Fibroblast of lung (primary cell): ENCODE data around the gene OS9. TPM values are rescaled to one million over a fixed set of nuclear protein-coding genes. Genes with fewer than 3 reads are reported as not detected.

Experiments
- DNase-seq, 2 donors: peaks; one replicate each; pipeline versions ENCODE4 v3.0.0 to v3.0.0-alpha.2; 2010; ENCODE audit warnings: low read depth in 2 of 2
- H2AFZ ChIP-seq: 2 replicates; pipeline ENCODE4 v1.5.1; 2012; ENCODE audit warnings: low read length, control low read depth, inconsistent platforms
- H3K27ac ChIP-seq: 2 replicates; pipeline ENCODE4 v1.5.1; 2011; ENCODE audit warnings: low read length, control low read depth; ENCODE audit not compliant: insufficient read depth
- H3K27me3 ChIP-seq: 2 replicates; pipeline ENCODE4 v1.5.1; 2011; ENCODE audit warnings: mild to moderate bottlenecking, low read length; ENCODE audit not compliant: control insufficient read depth, insufficient read depth
- H3K36me3 ChIP-seq: 2 replicates; pipeline ENCODE4 v1.5.1; 2011; ENCODE audit warnings: low read length; ENCODE audit not compliant: control insufficient read depth, insufficient read depth
- H3K4me1 ChIP-seq: 2 replicates; pipeline ENCODE4 v1.5.1; 2011; ENCODE audit warnings: low read length; ENCODE audit not compliant: control insufficient read depth, insufficient read depth; ENCODE audit errors: extremely low read depth
- H3K4me2 ChIP-seq: 2 replicates; pipeline ENCODE4 v1.5.1; 2011; ENCODE audit warnings: low read length, control low read depth; ENCODE audit not compliant: insufficient read depth; ENCODE audit errors: extremely low read depth
- H3K4me3 ChIP-seq, 4 experiments: fragments of 200-600 bp in 1 of 4; sonication (generic) in 1 of 4; replicated peaks in 1 of 4; 2 replicates each; pipeline ENCODE4 v1.5.1; 2011 to 2016; ENCODE audit warnings: low read length in 4 of 4, low read depth in 3 of 4, mild to moderate bottlenecking in 3 of 4, control low read depth in 2 of 4, inconsistent platforms in 1 of 4, mixed read lengths in 1 of 4; ENCODE audit not compliant: insufficient read depth in 1 of 4; ENCODE audit errors: control extremely low read depth in 1 of 4
- H3K79me2 ChIP-seq: 2 replicates; pipeline ENCODE4 v1.5.1; 2012; ENCODE audit warnings: mild to moderate bottlenecking, low read length, inconsistent platforms; ENCODE audit not compliant: control insufficient read depth, insufficient read depth
- H3K9ac ChIP-seq: 2 replicates; pipeline ENCODE4 v1.5.1; 2011; ENCODE audit warnings: mild to moderate bottlenecking, low read length, control low read depth; ENCODE audit not compliant: insufficient read depth
- H3K9me3 ChIP-seq: 2 replicates; pipeline ENCODE4 v1.5.1; 2012; ENCODE audit warnings: low read depth, low read length; ENCODE audit not compliant: control insufficient read depth, insufficient read depth
- H4K20me1 ChIP-seq: 2 replicates; pipeline ENCODE4 v1.5.1; 2011; ENCODE audit warnings: low read length; ENCODE audit not compliant: control insufficient read depth, insufficient read depth; ENCODE audit errors: extremely low read depth
- EZH2 ChIP-seq: IDR thresholded peaks from 2 replicates; pipeline ENCODE4 v1.5.1; 2012; ENCODE audit warnings: low read length, control low read depth, mild to moderate bottlenecking; ENCODE audit errors: missing control alignments
- polyA plus RNA-seq, 2 donors: library from polyadenylated mRNA; depleted of rRNA in 1 of 2; stranded (reverse) in 1 of 2; unstranded in 1 of 2; fragments of >200 nt; gene quantifications; 2 replicates each; pipeline ENCODE4 v1.2.1, GENCODE V29; 2011 to 2012; ENCODE audit warnings: missing spikeins in 1 of 2
- total RNA-seq: library from RNA; depleted of rRNA; stranded (reverse); fragments of >200 nt; gene quantifications from 2 replicates; pipeline ENCODE4 v1.2.1, GENCODE V29; 2014
- TF ChIP-seq, protein P1 (sequence below), 2 donors: IDR thresholded peaks in 1 of 2; conservative IDR thresholded peaks in 1 of 2; 1 replicate in 1 of 2; 2 replicates in 1 of 2; pipeline ENCODE4 v1.5.1; 2011 to 2012; ENCODE audit warnings: low read length in 2 of 2, control low read depth in 1 of 2, inconsistent platforms in 1 of 2, low read depth in 1 of 2, mild to moderate bottlenecking in 1 of 2

The OS9 gene
- total and polyA plus RNA-seq, 2 donors (not counting 1 experiment from before 2014, with no cell fraction given), result 170 to 316 TPM

DNA sequence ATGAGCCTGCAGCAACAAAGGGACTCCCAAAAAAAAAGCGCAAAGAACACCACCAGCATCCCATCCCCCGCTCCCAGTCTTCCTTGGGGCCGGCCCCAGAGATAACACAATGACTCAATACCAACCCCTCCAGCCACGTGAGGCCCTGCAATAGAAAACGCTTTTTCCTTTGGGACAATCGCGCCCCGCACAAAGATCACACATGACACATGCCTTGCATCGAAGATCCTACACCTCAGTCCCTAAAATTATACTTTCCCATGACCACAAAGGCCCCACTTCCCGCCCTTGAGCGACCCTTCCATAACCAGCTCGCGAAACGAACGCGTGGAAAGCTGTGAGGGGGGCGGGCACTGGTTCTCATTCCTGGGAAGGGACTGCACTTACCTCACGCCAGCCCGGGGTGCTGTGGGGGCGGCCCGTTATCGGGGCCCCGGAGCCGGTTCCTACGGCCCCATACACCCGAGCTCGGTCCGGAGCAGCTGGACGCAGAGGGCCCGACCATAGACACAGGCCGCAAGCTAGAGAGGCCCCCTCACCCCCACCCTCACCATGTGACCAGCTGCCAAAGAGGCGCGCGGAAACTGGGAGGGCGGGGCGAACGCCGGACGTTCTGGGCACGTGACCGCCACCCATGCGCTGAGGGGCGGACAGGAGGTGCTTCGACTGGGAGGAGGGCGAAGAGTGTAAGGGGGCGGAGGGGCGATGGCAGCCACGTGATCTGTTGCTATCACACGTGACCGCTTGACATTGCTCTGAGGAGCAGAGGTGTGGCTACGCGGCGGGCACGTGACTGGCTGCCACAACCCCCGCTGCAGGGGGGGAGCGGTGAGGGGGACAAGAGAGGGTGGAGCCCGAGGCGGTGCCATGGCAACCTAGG, 58.1 kb downstream of the OS9 start, which contains the start of gene CDK4:
CDK4 (minus strand) TSS at position 523 of the 880 bp plus-strand sequence. CDS start 593 bp downstream, outside the sequence.
- TF ChIP-seq EZH2, result no peak
- TF ChIP-seq, protein P1, sequence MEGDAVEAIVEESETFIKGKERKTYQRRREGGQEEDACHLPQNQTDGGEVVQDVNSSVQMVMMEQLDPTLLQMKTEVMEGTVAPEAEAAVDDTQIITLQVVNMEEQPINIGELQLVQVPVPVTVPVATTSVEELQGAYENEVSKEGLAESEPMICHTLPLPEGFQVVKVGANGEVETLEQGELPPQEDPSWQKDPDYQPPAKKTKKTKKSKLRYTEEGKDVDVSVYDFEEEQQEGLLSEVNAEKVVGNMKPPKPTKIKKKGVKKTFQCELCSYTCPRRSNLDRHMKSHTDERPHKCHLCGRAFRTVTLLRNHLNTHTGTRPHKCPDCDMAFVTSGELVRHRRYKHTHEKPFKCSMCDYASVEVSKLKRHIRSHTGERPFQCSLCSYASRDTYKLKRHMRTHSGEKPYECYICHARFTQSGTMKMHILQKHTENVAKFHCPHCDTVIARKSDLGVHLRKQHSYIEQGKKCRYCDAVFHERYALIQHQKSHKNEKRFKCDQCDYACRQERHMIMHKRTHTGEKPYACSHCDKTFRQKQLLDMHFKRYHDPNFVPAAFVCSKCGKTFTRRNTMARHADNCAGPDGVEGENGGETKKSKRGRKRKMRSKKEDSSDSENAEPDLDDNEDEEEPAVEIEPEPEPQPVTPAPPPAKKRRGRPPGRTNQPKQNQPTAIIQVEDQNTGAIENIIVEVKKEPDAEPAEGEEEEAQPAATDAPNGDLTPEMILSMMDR (conservative IDR thresholded peaks at IDR 0.05 in 1 of 2, IDR thresholded peaks at IDR 0.05 in 1 of 2; ENCODE audit: low read depth in 1 of 2, low read length in 2 of 2), result no peak
- peaks cover 24% of the 10 kb centered on the region for H3K79me2 ChIP-seq
- peaks cover 10% of the 10 kb centered on the region for H3K36me3 ChIP-seq
- peak within 1 kb of the TSS; percentile 68 for H2AFZ ChIP-seq
- H3K4me3 ChIP-seq, result peak within 1 kb of the TSS; percentile 91 to 96 (median 94)
- peak within 1 kb of the TSS; percentile 98 for H3K27ac ChIP-seq
- no peaks in the 10 kb centered on the region for H4K20me1 ChIP-seq
- no peaks in the 10 kb centered on the region for H3K9me3 ChIP-seq
- H3K4me2 ChIP-seq, result peak within 1 kb of the TSS; percentile 93
- peak within 1 kb of the TSS; percentile 93 for H3K9ac ChIP-seq
- DNase-seq, result peak; percentile 100
- H3K27me3 ChIP-seq, result peaks cover 13% of the 10 kb centered on the region
- H3K4me1 ChIP-seq, result peaks cover 4% of the 10 kb centered on the region

DNA sequence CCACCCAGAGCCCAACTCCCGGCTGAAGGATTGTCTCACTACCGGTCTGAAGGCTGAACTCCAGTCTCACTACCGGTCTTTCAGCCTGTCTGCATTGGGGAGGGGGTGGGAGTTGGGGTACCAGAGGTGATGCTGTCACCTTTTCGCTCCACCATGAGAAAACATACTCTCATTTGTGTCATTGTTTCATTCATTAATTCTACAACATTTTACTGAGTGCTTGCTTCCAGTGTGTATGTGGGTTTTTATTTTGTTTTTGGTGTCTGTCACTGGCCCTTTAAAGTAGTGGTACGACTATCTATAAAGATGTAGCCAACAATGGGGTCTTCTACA, 58.7 kb downstream of the OS9 start:
- Histone ChIP-seq H3K27ac (peak overlapping the region; percentile 37), H3K27me3 (peaks cover 13% of the 10 kb centered on the region), H3K4me3 (peak overlapping the region; percentile 24 to 38 (median 32)), H3K9ac (no peak overlapping the region), H3K9me3 (no peaks in the 10 kb centered on the region), H3K4me1 (peaks cover 4% of the 10 kb centered on the region), H4K20me1 (no peaks in the 10 kb centered on the region), H2AFZ (peak overlapping the region; percentile 68), H3K4me2 (peak overlapping the region; percentile 89), H3K36me3 (peaks cover 10% of the 10 kb centered on the region), H3K79me2 (peaks cover 24% of the 10 kb centered on the region)
- no peak for DNase-seq
- TF ChIP-seq, protein P1 (conservative IDR thresholded peaks at IDR 0.05 in 1 of 2, IDR thresholded peaks at IDR 0.05 in 1 of 2; ENCODE audit: low read depth in 1 of 2, low read length in 2 of 2), result no peak
- no peak for TF ChIP-seq EZH2

DNA sequence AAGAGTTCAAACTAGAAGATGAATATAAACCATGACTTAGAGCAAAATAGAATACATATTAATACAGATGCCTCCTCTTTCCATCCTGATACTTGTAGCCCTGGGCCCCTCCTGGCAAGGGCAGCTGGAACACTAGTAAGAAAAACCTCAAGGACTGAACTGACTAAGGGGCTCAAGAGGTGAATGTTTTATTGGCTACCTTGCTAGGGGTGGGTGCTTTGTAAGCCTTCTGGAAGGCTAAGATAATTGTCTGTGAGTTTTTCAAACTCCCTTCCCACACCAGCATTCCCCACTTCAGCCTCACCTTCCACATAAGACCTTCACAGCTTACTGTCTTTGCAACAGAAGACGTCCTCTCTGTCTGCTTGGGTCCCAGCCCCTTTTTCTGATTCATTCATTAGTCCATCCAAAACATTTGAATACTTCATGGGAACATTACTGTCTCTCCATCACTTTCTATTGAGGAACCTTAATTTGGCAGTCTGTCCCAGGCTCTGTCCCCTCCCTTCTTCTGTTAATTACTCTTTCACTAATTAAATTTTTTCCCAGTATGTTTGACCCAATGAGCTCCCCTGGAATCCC, 59.9 kb downstream of the OS9 start:
- Histone ChIP-seq H3K9me3 (no peaks in the 10 kb centered on the region), H2AFZ (no peak overlapping the region), H3K4me2 (no peak overlapping the region), H3K4me3 (no peak overlapping the region), H3K27ac (no peak overlapping the region), H3K9ac (no peak overlapping the region), H3K4me1 (peaks cover 4% of the 10 kb centered on the region), H4K20me1 (no peaks in the 10 kb centered on the region), H3K79me2 (peaks cover 24% of the 10 kb centered on the region), H3K27me3 (peaks cover 13% of the 10 kb centered on the region), H3K36me3 (peaks cover 7% of the 10 kb centered on the region)
- no peak for TF ChIP-seq EZH2
- TF ChIP-seq, protein P1 (conservative IDR thresholded peaks at IDR 0.05 in 1 of 2, IDR thresholded peaks at IDR 0.05 in 1 of 2; ENCODE audit: low read depth in 1 of 2, low read length in 2 of 2), result no peak
- DNase-seq, result no peak
